Activated CD8-positive, alpha-beta T cell treated with anti-CD3 and anti-CD28 coated beads for 36 hours (primary cell): ENCODE measurements around the gene MMEL1. TPM values are rescaled to one million over a fixed set of nuclear protein-coding genes. Genes with fewer than 3 reads are reported as not detected.
A peak's percentile ranks its signal among the peaks of the same experiment; 100 is the strongest.

Experiments used
- ATAC-seq: fragments of 200-7000 bp; cut with Tn5 transposase; one replicate; pipeline ENCODE4 v1.10.0; 2021; ENCODE audit warnings: mild to moderate bottlenecking, moderate library complexity
- CTCF ChIA-PET: fragments of 350-600 bp; sonication (Branson Sonifier 250); formaldehyde crosslinking; loops from one replicate; lab custom pipeline; 2021; ENCODE audit warnings: antibody characterized with exemption; lab: Charles Lee
- POLR2A ChIA-PET: fragments of 350-600 bp; sonication (Branson Sonifier 250); formaldehyde crosslinking; loops from one replicate; lab custom pipeline; 2021; ENCODE audit warnings: antibody characterized with exemption; lab: Charles Lee
- DNase-seq: peaks from one replicate; pipeline ENCODE4 v3.0.0-alpha.2; 2020
- H3K27ac Mint-ChIP-seq: one replicate; pipeline ENCODE4 v1.8.0; 2021; ENCODE audit warnings: mild to moderate bottlenecking, mixed read lengths
- H3K27me3 Mint-ChIP-seq: one replicate; pipeline ENCODE4 v1.8.0; 2021; ENCODE audit warnings: mixed read lengths
- H3K36me3 Mint-ChIP-seq: one replicate; pipeline ENCODE4 v1.8.0; 2021; ENCODE audit warnings: low read depth, mixed read lengths
- H3K4me1 Mint-ChIP-seq: one replicate; pipeline ENCODE4 v1.8.0; 2021; ENCODE audit warnings: low read depth, mixed read lengths
- H3K4me3 Mint-ChIP-seq: one replicate; pipeline ENCODE4 v1.8.0; 2021; ENCODE audit warnings: mild to moderate bottlenecking, moderate library complexity, mixed read lengths
- H3K9me3 Mint-ChIP-seq: one replicate; pipeline ENCODE4 v1.8.0; 2021; ENCODE audit warnings: mixed read lengths
- CTCF ChIP-seq: fragments of 200-600 bp; IDR thresholded peaks from one replicate; pipeline ENCODE4 v1.8.0; 2022; ENCODE audit warnings: antibody characterized with exemption, mild to moderate bottlenecking
- intact Hi-C: fragments of 100-400 bp; cut with micrococcal nuclease; formaldehyde crosslinking; loops from one replicate; pipeline ENCODE4 v1.10.0; 2022
- total RNA-seq, 2 experiments: library from RNA; stranded (reverse); gene quantifications; one replicate each; pipeline ENCODE4 v1.2.3, GENCODE V29; 2021

Gene MMEL1
- total RNA-seq, 2 experiments from 2014 or later = 1.8 to 3.1 TPM

GRCh38 chr1:2644591-2645101 lies 11.8 kb upstream of the MMEL1 start:
- no peak overlapping the region for H3K4me3 Mint-ChIP-seq
- no peak for TF ChIP-seq CTCF
- intact Hi-C loops = loop anchor here (10.0 kb wide), 2 partner anchors 60 to 90 kb away; partner anchors contain the start of genes PRXL2B and TNFRSF14
- peaks cover 7% of the 10 kb centered on the region for H3K4me1 Mint-ChIP-seq
- no peaks in the 10 kb centered on the region for H3K27me3 Mint-ChIP-seq
- peaks cover 6% of the 10 kb centered on the region for H3K36me3 Mint-ChIP-seq
- POLR2A ChIA-PET = interaction anchor here (1.0 kb wide), 1 partner anchor 17 kb away, joined by 3 read pairs; no protein-coding TSS in a partner anchor
- peaks cover 12% of the 10 kb centered on the region for H3K9me3 Mint-ChIP-seq
- DNase-seq = no peak
- CTCF ChIA-PET = no interaction called here
- H3K27ac Mint-ChIP-seq = no peak overlapping the region
- ATAC-seq = no peak

GRCh38 chr1:2644171-2644570 lies 11.4 kb upstream of the MMEL1 start:
- DNase-seq (no peak), ATAC-seq (no peak)
- H3K4me1 Mint-ChIP-seq = peaks cover 7% of the 10 kb centered on the region

GRCh38 chr1:2643414-2644077 lies 10.7 kb upstream of the MMEL1 start:
- Mint-ChIP-seq H3K9me3 (peaks cover 12% of the 10 kb centered on the region), H3K4me3 (peak overlapping the region; percentile 32), H3K27ac (no peak overlapping the region), H3K4me1 (peaks cover 7% of the 10 kb centered on the region), H3K27me3 (no peaks in the 10 kb centered on the region), H3K36me3 (peaks cover 6% of the 10 kb centered on the region)
- intact Hi-C loops = loop anchor here (10.0 kb wide), 2 partner anchors 59 to 89 kb away; partner anchors contain the start of genes PRXL2B and TNFRSF14
- ATAC-seq (no peak), DNase-seq (no peak)
- ChIA-PET CTCF (interaction anchor here (0.9 kb wide), 1 partner anchor 87 kb away, joined by 3 read pairs; the partner anchor contains the start of gene TNFRSF14), POLR2A (interaction anchor here (0.7 to 3.5 kb wide), 3 partner anchors 58 to 1150 kb away, joined by 3 to 15 read pairs (median 4); partner anchors contain the start of gene PRXL2B)
- peak; percentile 26 for TF ChIP-seq CTCF

More at GRCh38 chr1:2644171-2644570, 11.4 kb upstream of the MMEL1 start:
- peaks cover 12% of the 10 kb centered on the region for H3K9me3 Mint-ChIP-seq
- peaks cover 6% of the 10 kb centered on the region for H3K36me3 Mint-ChIP-seq
- ChIA-PET CTCF (no interaction called here), POLR2A (no interaction called here)
- intact Hi-C loops = loop anchor here (10.0 kb wide), 2 partner anchors 59 to 89 kb away; partner anchors contain the start of genes PRXL2B and TNFRSF14
- no peaks in the 10 kb centered on the region for H3K27me3 Mint-ChIP-seq
- no peak for TF ChIP-seq CTCF
- H3K4me3 Mint-ChIP-seq = no peak overlapping the region
- no peak overlapping the region for H3K27ac Mint-ChIP-seq

GRCh38 chr1:2642560-2643413 lies 10.0 kb upstream of the MMEL1 start:
- ATAC-seq = peak; percentile 83
- Mint-ChIP-seq H3K27ac (peak overlapping the region; percentile 91), H3K36me3 (peaks cover 5% of the 10 kb centered on the region), H3K9me3 (peaks cover 9% of the 10 kb centered on the region), H3K4me1 (peaks cover 7% of the 10 kb centered on the region), H3K27me3 (no peaks in the 10 kb centered on the region), H3K4me3 (peak overlapping the region; percentile 88)
- DNase-seq = peak; percentile 96
- no peak for TF ChIP-seq CTCF
- intact Hi-C loops = loop anchor here (10.0 kb wide), 2 partner anchors 58 to 88 kb away; partner anchors contain the start of genes PRXL2B and TNFRSF14
- ChIA-PET CTCF (interaction anchor here (0.9 kb wide), 1 partner anchor 86 kb away, joined by 3 read pairs; the partner anchor contains the start of gene TNFRSF14), POLR2A (interaction anchor here (0.7 to 3.5 kb wide), 4 partner anchors 58 to 1151 kb away, joined by 3 to 15 read pairs (median 4); partner anchors contain the start of gene PRXL2B)
